AG09309 (cell line): ENCODE measurements around the gene BLACAT1.

Experiments
- DNase-seq: peaks from one replicate; pipeline ENCODE4 v3.0.0-alpha.2; 2010; ENCODE audit warnings: low read depth
- H3K4me3 ChIP-seq: 2 replicates; pipeline ENCODE4 v1.5.1; 2011; ENCODE audit warnings: mild to moderate bottlenecking, low read depth, low read length, moderate library complexity; ENCODE audit not compliant: control insufficient read depth
- CTCF ChIP-seq: IDR thresholded peaks from 2 replicates; pipeline ENCODE4 v1.5.1; 2011; ENCODE audit warnings: mild to moderate bottlenecking, low read depth, low read length, inconsistent platforms; ENCODE audit not compliant: insufficient read depth, control insufficient read depth; ENCODE audit errors: missing control alignments

BLACAT1 gene

DNA sequence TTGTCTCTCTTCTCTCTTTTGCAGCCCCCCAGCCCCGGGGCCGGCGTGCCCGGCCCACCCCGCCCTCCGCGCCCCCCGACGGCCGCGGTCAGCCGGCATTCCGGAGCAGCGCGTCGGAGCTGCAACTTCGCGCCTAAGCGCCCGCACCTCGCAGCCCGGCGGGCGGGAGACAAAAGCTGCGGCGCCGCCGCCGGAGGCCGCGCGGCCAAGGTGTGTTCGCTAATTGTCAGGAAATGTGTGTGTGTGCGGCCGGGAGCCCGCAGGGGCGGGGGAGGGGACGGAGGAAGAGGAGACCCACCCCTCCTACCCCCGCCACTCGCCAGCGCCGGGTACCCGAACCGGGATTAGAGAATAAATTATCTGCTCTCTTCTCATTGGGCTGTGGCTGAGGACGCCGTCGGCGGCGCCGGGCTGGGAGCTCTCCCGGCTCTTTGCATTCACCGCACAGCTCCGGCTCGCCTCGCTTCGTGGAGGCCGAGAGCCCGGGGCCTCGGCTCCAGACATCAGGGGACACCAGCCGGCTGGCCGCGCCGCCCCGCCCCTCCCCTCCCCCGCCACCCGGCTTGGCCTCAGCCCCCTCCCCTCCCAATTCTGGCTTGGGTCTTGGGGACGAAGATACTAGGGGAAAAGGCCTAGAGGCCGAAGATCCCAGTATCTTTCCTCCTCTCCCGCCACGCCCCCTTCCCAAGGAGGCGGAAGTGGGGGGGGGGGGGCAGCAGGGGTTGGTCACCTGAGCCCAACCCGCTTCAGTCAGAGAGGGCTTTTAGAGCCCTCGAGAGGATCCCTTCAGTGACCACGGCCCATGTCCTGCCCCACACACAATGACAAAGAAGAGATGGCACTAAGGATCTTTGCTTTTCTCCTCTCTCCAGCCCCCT lies 1.3 kb upstream of the BLACAT1 start:
- H3K4me3 ChIP-seq, result no peak overlapping the region
- DNase-seq, result no peak
- TF ChIP-seq CTCF, result no peak

DNA sequence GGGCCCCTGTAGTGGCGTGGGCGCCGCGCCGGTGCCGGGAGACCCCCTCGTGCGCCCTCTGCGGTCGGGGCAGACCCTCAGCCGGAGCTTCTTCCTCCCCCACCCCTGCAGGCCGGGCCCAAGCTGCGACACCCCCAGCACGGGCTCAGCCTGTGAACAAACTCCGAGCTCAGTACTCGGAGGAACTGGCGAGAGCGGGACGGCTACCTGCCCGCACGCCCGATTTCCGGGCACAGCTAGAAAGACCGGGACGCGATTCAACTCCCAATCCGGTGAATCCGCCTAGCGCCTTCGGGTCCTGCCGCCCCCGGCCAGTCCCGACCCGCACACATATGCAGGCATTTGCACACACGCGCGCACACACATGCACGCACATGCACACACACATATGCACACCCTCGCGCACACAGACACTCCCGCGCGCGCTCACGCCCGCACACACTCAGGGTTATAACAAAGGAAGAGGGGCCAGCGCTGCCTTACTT lies 580 bp upstream of the BLACAT1 start:
- DNase-seq, result no peak
- H3K4me3 ChIP-seq, result no peak overlapping the region
- no peak for TF ChIP-seq CTCF

GRCh38 chr1:205454903-205455335 lies 926 bp downstream of the BLACAT1 start:
- no peak overlapping the region for H3K4me3 ChIP-seq
- no peak for TF ChIP-seq CTCF

DNA sequence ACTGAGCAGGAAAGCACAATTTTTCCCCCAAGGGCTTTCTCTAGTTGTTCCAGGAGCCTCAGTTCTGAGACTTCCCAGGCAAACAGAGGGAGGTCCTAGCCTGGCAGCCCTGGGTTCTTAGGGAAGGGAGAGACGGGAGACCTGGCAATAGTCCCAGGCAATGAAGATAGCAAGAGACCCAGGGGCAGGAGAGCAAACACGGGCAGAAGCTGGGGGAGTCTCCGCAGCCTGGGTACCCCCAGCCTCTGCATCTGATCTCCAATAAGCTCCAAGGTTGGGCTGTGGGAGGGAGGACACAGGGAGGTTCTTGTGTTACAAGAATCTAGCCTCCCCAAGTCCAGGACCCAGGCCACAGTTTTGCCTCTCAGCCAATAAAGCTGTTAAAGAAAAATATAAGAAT lies 2.4 kb downstream of the BLACAT1 start:
- no peak for TF ChIP-seq CTCF
- no peak overlapping the region for H3K4me3 ChIP-seq

More at GRCh38 chr1:205454903-205455335, 926 bp downstream of the BLACAT1 start:
- no peak for DNase-seq

DNA sequence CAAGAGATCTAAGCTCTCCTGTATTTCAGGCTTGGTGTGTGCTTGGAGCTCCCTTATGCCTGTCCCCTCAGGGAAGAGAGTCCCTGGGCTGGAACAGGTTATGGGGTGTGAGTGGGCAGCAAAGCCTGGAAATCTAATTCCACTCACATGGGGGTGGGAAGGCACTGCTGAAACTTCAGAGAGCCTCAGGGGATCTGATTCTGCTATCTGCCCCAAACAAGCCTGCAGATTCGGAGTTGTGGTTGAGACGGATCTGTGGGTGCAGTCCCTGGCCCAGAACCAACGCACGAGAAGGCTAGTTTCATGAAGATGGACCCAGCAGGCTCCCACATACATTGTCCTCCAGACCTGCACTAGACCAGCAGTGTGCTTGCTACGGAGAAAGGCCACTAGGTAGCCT lies 2.9 kb downstream of the BLACAT1 start:
- H3K4me3 ChIP-seq, result no peak overlapping the region
- no peak for DNase-seq
- no peak for TF ChIP-seq CTCF

More for the DNA sequence above, 2.4 kb downstream of the BLACAT1 start:
- no peak for DNase-seq

GRCh38 chr1:205452364-205452763 lies 3.5 kb downstream of the BLACAT1 start:
- no peak for TF ChIP-seq CTCF
- DNase-seq, result no peak
- no peak overlapping the region for H3K4me3 ChIP-seq

DNA sequence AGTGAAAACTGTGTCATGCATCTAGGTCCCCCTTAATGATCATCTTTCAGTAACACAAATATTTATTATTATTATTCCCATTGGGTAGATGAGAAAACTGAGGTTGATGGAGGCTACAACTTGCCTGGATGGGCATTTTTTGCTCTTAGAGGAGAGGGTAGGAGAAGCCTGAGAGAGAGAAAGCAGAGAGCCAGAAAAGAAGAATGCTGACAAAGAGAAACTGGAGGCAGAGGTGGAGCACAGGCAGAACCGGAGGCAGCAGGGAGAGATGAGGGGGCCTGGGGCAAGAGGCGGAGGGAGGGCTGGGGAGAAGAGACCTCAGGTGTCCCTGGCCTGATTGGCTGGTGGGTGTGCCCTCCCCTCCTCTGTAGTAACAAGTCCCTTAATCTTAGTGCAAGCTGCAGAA lies 4.1 kb downstream of the BLACAT1 start:
- TF ChIP-seq CTCF, result no peak
- no peak overlapping the region for H3K4me3 ChIP-seq
- DNase-seq, result no peak
